ENCODE results near the gene ZNF784.

Gene ZNF784

GRCh38 chr19:55624109-55625003, at the start of gene ZNF784:
TSS of gene ZNF784 (minus strand) at chr19:55624566. CDS start at chr19:55624561, 5 bp downstream.
- peak; percentile 95 for DNase-seq (ENCODE audit: low spot score)

- no peak for DNase-seq (ENCODE audit: low spot score)
Observed at GRCh38 chr19:55673889-55674288, 49.5 kb upstream of the ZNF784 start.

GRCh38 chr19:55673465-55673864, 49.1 kb upstream of the ZNF784 start:
- no peak for DNase-seq (ENCODE audit: low spot score)

GRCh38 chr19:55672418-55672817, 48.1 kb upstream of the ZNF784 start:
- no peak for DNase-seq (ENCODE audit: low spot score)

GRCh38 chr19:55671054-55671378, 46.6 kb upstream of the ZNF784 start:
- DNase-seq (ENCODE audit: low spot score) = no peak

- DNase-seq (ENCODE audit: low spot score) = no peak
Observed at GRCh38 chr19:55670280-55671053, 46.1 kb upstream of the ZNF784 start.

GRCh38 chr19:55669418-55670279, 45.3 kb upstream of the ZNF784 start:
- no peak for DNase-seq (ENCODE audit: low spot score)

GRCh38 chr19:55668603-55669348, 44.4 kb upstream of the ZNF784 start:
- no peak for DNase-seq (ENCODE audit: low spot score)

GRCh38 chr19:55667958-55668357, 43.6 kb upstream of the ZNF784 start:
- DNase-seq (ENCODE audit: low spot score) = no peak

- no peak for DNase-seq (ENCODE audit: low spot score)
Observed at GRCh38 chr19:55667511-55667910, 43.1 kb upstream of the ZNF784 start.

GRCh38 chr19:55667006-55667381, 42.6 kb upstream of the ZNF784 start:
- DNase-seq (ENCODE audit: low spot score) = no peak

- DNase-seq (ENCODE audit: low spot score) = no peak
Observed at GRCh38 chr19:55666343-55667005, 42.1 kb upstream of the ZNF784 start.

- DNase-seq (ENCODE audit: low spot score) = no peak
Observed at GRCh38 chr19:55663846-55664536, 39.6 kb upstream of the ZNF784 start.

GRCh38 chr19:55661826-55662225, 37.5 kb upstream of the ZNF784 start:
- DNase-seq (ENCODE audit: low spot score) = no peak

GRCh38 chr19:55660991-55661390, 36.6 kb upstream of the ZNF784 start:
- DNase-seq (ENCODE audit: low spot score) = no peak

- no peak for DNase-seq (ENCODE audit: low spot score)
Observed at GRCh38 chr19:55660404-55660803, 36.0 kb upstream of the ZNF784 start.

GRCh38 chr19:55659822-55660221, 35.5 kb upstream of the ZNF784 start:
- DNase-seq (ENCODE audit: low spot score) = no peak

GRCh38 chr19:55658846-55659459, 34.6 kb upstream of the ZNF784 start:
- DNase-seq (ENCODE audit: low spot score) = no peak

- DNase-seq (ENCODE audit: low spot score) = no peak
Observed at GRCh38 chr19:55656988-55657747, 32.8 kb upstream of the ZNF784 start.
